Thyroid gland (tissue), 4 donors: ENCODE results near the gene PSMC4. TPM values are rescaled to one million over a fixed set of nuclear protein-coding genes. Genes with fewer than 3 reads are reported as not detected.

Experiments
- DNase-seq, 2 donors: peaks; one replicate each; pipeline ENCODE4 v3.0.0-alpha.2; 2019
- H3K27ac ChIP-seq, 3 donors: fragments of 200-600 bp; sonication (generic); 1 replicate in 2 of 3; 2 replicates in 1 of 3; pipeline ENCODE4 v1.5.1; 2016 to 2019; ENCODE audit warnings: mild to moderate bottlenecking in 1 of 3, moderate library complexity in 1 of 3
- H3K27me3 ChIP-seq: fragments of 200-600 bp; sonication (generic); one replicate; pipeline ENCODE4 v1.5.1; 2019
- H3K36me3 ChIP-seq, 2 donors: fragments of 200-600 bp; sonication (generic); one replicate each; pipeline ENCODE4 v1.5.1; 2016 to 2019
- H3K4me1 ChIP-seq, 2 donors: fragments of 200-600 bp; sonication (generic); one replicate each; pipeline ENCODE4 v1.5.1; 2017 to 2019
- H3K4me3 ChIP-seq, 3 donors: fragments of 200-600 bp; sonication (generic); replicated peaks in 1 of 3; 1 replicate in 2 of 3; 2 replicates in 1 of 3; pipeline ENCODE4 v1.5.1; 2016; ENCODE audit warnings: mild to moderate bottlenecking in 1 of 3
- H3K9me3 ChIP-seq: fragments of 200-600 bp; sonication (generic); one replicate; pipeline ENCODE4 v1.5.1; 2017
- CTCF ChIP-seq, 6 experiments: fragments of 200-600 bp in 3 of 6; fragments of 450-650 bp in 3 of 6; sonication (generic) in 3 of 6; IDR thresholded peaks; one replicate each; pipeline ENCODE4 v1.5.1; 2016 to 2019; ENCODE audit warnings: antibody characterized with exemption in 6 of 6, mild to moderate bottlenecking in 2 of 6, inconsistent platforms in 1 of 6, moderate library complexity in 1 of 6
- POLR2A ChIP-seq, 2 donors: fragments of 450-650 bp; IDR thresholded peaks; one replicate each; pipeline ENCODE4 v1.6.1; 2017; ENCODE audit warnings: antibody characterized with exemption in 2 of 2, mild to moderate bottlenecking in 2 of 2, moderate library complexity in 1 of 2
- WGBS, 2 donors: methylation state at CpG; one replicate each; pipeline ENCODE4 v1.1.5; 2017; 5-methylcytosine and 5-hydroxymethylcytosine counted together
- intact Hi-C: fragments of 100-400 bp; cut with DNase I; formaldehyde crosslinking; loops from one replicate; pipeline ENCODE4 v1.15.1; 2023
- total RNA-seq, 4 donors: library from RNA; depleted of rRNA; stranded (reverse); fragments of >200 nt; gene quantifications; one replicate each; pipeline ENCODE4 v1.2.3, GENCODE V29; 2016

PSMC4 gene
- total RNA-seq, 4 donors from 2014 or later = 120 to 220 (median 166) TPM

- Histone ChIP-seq H3K4me3 (no peak overlapping the region), H3K27ac (no peak overlapping the region), H3K9me3 (no peaks in the 10 kb centered on the region), H3K36me3 (no peaks in the 10 kb centered on the region), H3K4me1 (peaks cover 0 to 4% of the 10 kb centered on the region in 2 donors), H3K27me3 (no peaks in the 10 kb centered on the region)
- 96 to 98% methylated on average over 1 of the region's 1 CpG for WGBS, 2 donors
- intact Hi-C loops = no loop called here
- TF ChIP-seq CTCF (IDR thresholded peaks at IDR 0.05) (no peak), POLR2A (IDR thresholded peaks at IDR 0.05) (no peak)
- no peak for DNase-seq
Measured at GRCh38 chr19:39987596-39987995, 16.6 kb downstream of the PSMC4 start.

GRCh38 chr19:39993605-39994004 is 22.6 kb downstream of the PSMC4 start:
- Histone ChIP-seq H3K27me3 (no peaks in the 10 kb centered on the region), H3K4me3 (no peak overlapping the region), H3K27ac (no peak overlapping the region), H3K36me3 (no peaks in the 10 kb centered on the region), H3K9me3 (no peaks in the 10 kb centered on the region), H3K4me1 (peaks cover 4 to 16% of the 10 kb centered on the region in 2 donors)
- WGBS, 2 donors = 88 to 92% methylated on average over 1 of the region's 1 CpG
- intact Hi-C loops = no loop called here
- DNase-seq = no peak
- TF ChIP-seq POLR2A (IDR thresholded peaks at IDR 0.05) (no peak), CTCF (IDR thresholded peaks at IDR 0.05) (no peak)

GRCh38 chr19:39994361-39994760 is 23.4 kb downstream of the PSMC4 start:
- Histone ChIP-seq H3K27ac (no peak overlapping the region), H3K4me1 (peaks cover 4 to 16% of the 10 kb centered on the region in 2 donors), H3K36me3 (no peaks in the 10 kb centered on the region), H3K27me3 (no peaks in the 10 kb centered on the region), H3K9me3 (no peaks in the 10 kb centered on the region), H3K4me3 (no peak overlapping the region)
- intact Hi-C loops = no loop called here
- DNase-seq = no peak
- TF ChIP-seq CTCF (IDR thresholded peaks at IDR 0.05) = no peak
- no peak for TF ChIP-seq POLR2A (IDR thresholded peaks at IDR 0.05)

GRCh38 chr19:39995794-39996193 is 24.8 kb downstream of the PSMC4 start:
- TF ChIP-seq CTCF (IDR thresholded peaks at IDR 0.05) = no peak
- no peak for TF ChIP-seq POLR2A (IDR thresholded peaks at IDR 0.05)
- peaks cover 4 to 16% of the 10 kb centered on the region in 2 donors for H3K4me1 ChIP-seq
- intact Hi-C loops = no loop called here
- peak overlapping the region in 1 of 3 donors; percentile 61 for H3K4me3 ChIP-seq
- no peaks in the 10 kb centered on the region for H3K27me3 ChIP-seq
- no peaks in the 10 kb centered on the region for H3K36me3 ChIP-seq
- DNase-seq = no peak
- WGBS, 2 donors = 73 to 80% methylated on average over 1 of the region's 1 CpG
- H3K9me3 ChIP-seq = no peaks in the 10 kb centered on the region
- no peak overlapping the region for H3K27ac ChIP-seq

GRCh38 chr19:39996218-39996810 is 25.3 kb downstream of the PSMC4 start:
- Histone ChIP-seq H3K9me3 (no peaks in the 10 kb centered on the region), H3K27ac (peak overlapping the region; percentile 53 to 90 (median 86)), H3K4me1 (peaks cover 4 to 16% of the 10 kb centered on the region in 2 donors), H3K4me3 (peak overlapping the region; percentile 61 to 80 (median 78)), H3K36me3 (no peaks in the 10 kb centered on the region), H3K27me3 (no peaks in the 10 kb centered on the region)
- intact Hi-C loops = no loop called here
- TF ChIP-seq POLR2A (IDR thresholded peaks at IDR 0.05) = no peak
- no peak for TF ChIP-seq CTCF (IDR thresholded peaks at IDR 0.05)
- peak; percentile 12 to 24 for DNase-seq
- whole genome bisulfite sequencing, 2 donors = 9 to 10% methylated on average over 16 to 19 of the region's 19 CpGs
